Keratinocyte (primary cell): ENCODE data around the gene ACTR3. TPM values are rescaled to one million over a fixed set of nuclear protein-coding genes. Genes with fewer than 3 reads are reported as not detected.
"Not testable (repeated sequence)": the region's sequence is repeated elsewhere in the genome, so short reads cannot be mapped to it uniquely, and the experiment has no call there.

Experiments
- DNase-seq: peaks from one replicate; pipeline ENCODE4 v3.0.0-alpha.2; 2011; ENCODE audit warnings: low read depth, missing footprints, low spot score
- FAIRE-seq: peaks from 2 replicates; lab custom pipeline; 2011; peaks lifted over from hg19 to GRCh38; lab: Jason Lieb, UNC
- H2AFZ ChIP-seq: 2 replicates; pipeline ENCODE4 v1.6.0; 2012; ENCODE audit warnings: low read length, control low read depth, inconsistent platforms; ENCODE audit not compliant: control insufficient read depth
- H3K27ac ChIP-seq: 2 replicates; pipeline ENCODE4 v1.5.1; 2011; ENCODE audit warnings: low read length; ENCODE audit not compliant: control insufficient read depth, insufficient read depth
- H3K27me3 ChIP-seq: 3 replicates; pipeline ENCODE4 v1.6.0; 2011; ENCODE audit warnings: low read length; ENCODE audit not compliant: control insufficient read depth, insufficient read depth; ENCODE audit errors: extremely low read depth
- H3K36me3 ChIP-seq, 2 experiments: 2 replicates in 1 of 2; 3 replicates in 1 of 2; pipeline ENCODE4 v1.5.1; 2011; ENCODE audit warnings: low read length in 2 of 2, mild to moderate bottlenecking in 1 of 2; ENCODE audit not compliant: control insufficient read depth in 2 of 2, insufficient read depth in 2 of 2; ENCODE audit errors: extremely low read depth in 1 of 2
- H3K4me1 ChIP-seq: 3 replicates; pipeline ENCODE4 v1.5.1; 2011; ENCODE audit warnings: low read length; ENCODE audit not compliant: control insufficient read depth, insufficient read depth; ENCODE audit errors: extremely low read depth
- H3K4me2 ChIP-seq: 3 replicates; pipeline ENCODE4 v1.6.0; 2011; ENCODE audit warnings: low read depth, low read length; ENCODE audit not compliant: control insufficient read depth, insufficient read depth; ENCODE audit errors: extremely low read depth
- H3K4me3 ChIP-seq, 3 experiments: fragments of 200-600 bp in 1 of 3; sonication (generic) in 1 of 3; 2 replicates in 2 of 3; 3 replicates in 1 of 3; pipeline ENCODE4 v1.5.1; 2011 to 2016; ENCODE audit warnings: low read length in 3 of 3, mild to moderate bottlenecking in 3 of 3, control low read depth in 2 of 3, inconsistent platforms in 1 of 3, low read depth in 1 of 3, mixed read lengths in 1 of 3, mixed run types in 1 of 3, moderate library complexity in 1 of 3; ENCODE audit not compliant: control insufficient read depth in 2 of 3, insufficient read depth in 2 of 3; ENCODE audit errors: extremely low read depth in 1 of 3
- H3K79me2 ChIP-seq: 2 replicates; pipeline ENCODE4 v1.6.0; 2012; ENCODE audit warnings: low read length; ENCODE audit not compliant: control insufficient read depth, insufficient read depth
- H3K9ac ChIP-seq: 3 replicates; pipeline ENCODE4 v1.6.0; 2011; ENCODE audit warnings: low read length; ENCODE audit not compliant: control insufficient read depth, insufficient read depth; ENCODE audit errors: extremely low read depth
- H3K9me1 ChIP-seq: 3 replicates; pipeline ENCODE4 v1.6.0; 2011; ENCODE audit warnings: low read length; ENCODE audit not compliant: control insufficient read depth, insufficient read depth; ENCODE audit errors: extremely low read depth
- H3K9me3 ChIP-seq: 2 replicates; pipeline ENCODE4 v1.5.1; 2012; ENCODE audit warnings: low read depth, low read length; ENCODE audit not compliant: control insufficient read depth
- H4K20me1 ChIP-seq: 3 replicates; pipeline ENCODE4 v1.6.0; 2011; ENCODE audit warnings: low read length; ENCODE audit not compliant: control insufficient read depth, insufficient read depth; ENCODE audit errors: extremely low read depth
- EZH2 ChIP-seq: IDR thresholded peaks from one replicate; pipeline ENCODE4 v1.6.1; 2012; ENCODE audit warnings: inconsistent platforms, mild to moderate bottlenecking, low read length, moderate library complexity
- dilution Hi-C: fragments of 300-500 bp; cut with MboI; formaldehyde crosslinking; loops from one replicate; pipeline ENCODE4 v1.7.0; 2020; ENCODE audit warnings: low sequenced_read_pairs; ENCODE audit not compliant: extremely low pct_ligation_motif_present
- polyA plus RNA-seq, 5 experiments: library from polyadenylated mRNA; depleted of rRNA in 3 of 5; stranded (reverse) in 3 of 5; stranded (forward) in 1 of 5; unstranded in 1 of 5; fragments of >200 nt; gene quantifications; 1 replicate in 1 of 5; 2 replicates in 3 of 5; 3 replicates in 1 of 5; pipeline versions ENCODE4 v1.2.1 to v1.2.3, GENCODE V29; 2011 to 2012; ENCODE audit warnings: missing spikeins in 2 of 5, low read depth in 1 of 5, low replicate concordance in 1 of 5
- TF ChIP-seq, protein P1 (sequence below), 3 experiments: IDR thresholded peaks in 1 of 3; conservative IDR thresholded peaks in 1 of 3; optimal IDR thresholded peaks in 1 of 3; 2 replicates in 2 of 3; 3 replicates in 1 of 3; pipeline versions ENCODE3 to v1.5.1; 2011; ENCODE audit warnings: low read length in 3 of 3, mild to moderate bottlenecking in 3 of 3, moderate library complexity in 2 of 3, control low read depth in 1 of 3, inconsistent platforms in 1 of 3; ENCODE audit not compliant: insufficient read depth in 2 of 3; ENCODE audit errors: extremely low read depth in 1 of 3

ACTR3 gene
- polyA plus RNA-seq, 1 donor (not counting 4 experiments of a cell fraction or from before 2014, with no cell fraction given), result 340 TPM

DNA sequence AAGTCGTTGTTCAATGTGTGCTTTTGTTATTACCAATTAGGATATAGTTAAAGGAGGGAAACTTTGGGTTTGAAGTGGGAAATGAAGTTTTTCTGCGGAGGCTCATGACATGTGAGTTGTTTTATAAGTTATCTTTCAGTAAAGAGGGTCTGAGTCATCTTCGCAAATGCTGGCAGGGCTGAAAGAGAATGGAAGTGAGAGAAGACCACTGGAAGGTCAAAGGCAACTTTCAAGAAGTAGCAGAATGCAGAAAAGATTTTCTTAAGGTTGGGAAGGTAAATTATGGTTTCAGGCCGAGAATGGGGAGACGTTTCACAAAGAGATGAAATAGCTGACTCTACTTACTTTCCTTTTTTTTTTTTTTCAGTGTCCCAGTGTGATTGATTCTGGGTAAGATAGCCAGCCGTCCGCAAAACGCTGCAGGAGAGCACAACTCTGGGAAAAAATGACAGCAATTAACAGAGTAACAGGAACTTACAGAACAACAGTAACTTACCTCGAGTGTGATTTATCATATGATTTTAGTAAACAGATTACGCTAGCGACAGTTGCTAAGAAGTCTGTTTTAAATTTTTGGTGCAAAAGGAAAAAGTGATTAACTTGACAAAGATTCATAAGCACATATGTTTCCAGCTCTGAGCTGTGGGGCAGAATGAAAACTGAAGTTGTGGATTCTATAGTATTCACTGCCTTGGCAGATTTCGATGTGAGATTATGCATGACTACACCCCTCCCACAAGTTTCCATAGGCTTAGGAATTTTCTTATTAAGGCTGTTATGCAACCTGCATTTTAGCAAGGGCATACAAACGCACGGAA lies 46.8 kb upstream of the ACTR3 start:
- H3K9ac ChIP-seq, result peak overlapping the region; percentile 60
- DNase-seq (no peak), FAIRE-seq (peak; percentile 63)
- H3K79me2 ChIP-seq, result no peaks in the 10 kb centered on the region
- no peaks in the 10 kb centered on the region for H3K9me3 ChIP-seq
- H3K4me1 ChIP-seq, result peaks cover 13% of the 10 kb centered on the region
- peak overlapping the region; percentile 87 for H3K27ac ChIP-seq
- TF ChIP-seq EZH2, result no peak
- TF ChIP-seq, protein P1, sequence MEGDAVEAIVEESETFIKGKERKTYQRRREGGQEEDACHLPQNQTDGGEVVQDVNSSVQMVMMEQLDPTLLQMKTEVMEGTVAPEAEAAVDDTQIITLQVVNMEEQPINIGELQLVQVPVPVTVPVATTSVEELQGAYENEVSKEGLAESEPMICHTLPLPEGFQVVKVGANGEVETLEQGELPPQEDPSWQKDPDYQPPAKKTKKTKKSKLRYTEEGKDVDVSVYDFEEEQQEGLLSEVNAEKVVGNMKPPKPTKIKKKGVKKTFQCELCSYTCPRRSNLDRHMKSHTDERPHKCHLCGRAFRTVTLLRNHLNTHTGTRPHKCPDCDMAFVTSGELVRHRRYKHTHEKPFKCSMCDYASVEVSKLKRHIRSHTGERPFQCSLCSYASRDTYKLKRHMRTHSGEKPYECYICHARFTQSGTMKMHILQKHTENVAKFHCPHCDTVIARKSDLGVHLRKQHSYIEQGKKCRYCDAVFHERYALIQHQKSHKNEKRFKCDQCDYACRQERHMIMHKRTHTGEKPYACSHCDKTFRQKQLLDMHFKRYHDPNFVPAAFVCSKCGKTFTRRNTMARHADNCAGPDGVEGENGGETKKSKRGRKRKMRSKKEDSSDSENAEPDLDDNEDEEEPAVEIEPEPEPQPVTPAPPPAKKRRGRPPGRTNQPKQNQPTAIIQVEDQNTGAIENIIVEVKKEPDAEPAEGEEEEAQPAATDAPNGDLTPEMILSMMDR (optimal IDR thresholded peaks at IDR 0.05 in 1 of 3, IDR thresholded peaks at IDR 0.05 in 1 of 3, conservative IDR thresholded peaks at IDR 0.05 in 1 of 3; ENCODE audit: extremely low read depth in 1 of 3, insufficient read depth in 2 of 3, low read length in 3 of 3), result no peak
- H3K9me1 ChIP-seq, result no peaks in the 10 kb centered on the region
- peak overlapping the region; percentile 83 for H3K4me2 ChIP-seq
- dilution Hi-C loops, result no loop called here
- H4K20me1 ChIP-seq, result no peaks in the 10 kb centered on the region
- H2AFZ ChIP-seq, result no peak overlapping the region
- no peaks in the 10 kb centered on the region for H3K27me3 ChIP-seq
- no peaks in the 10 kb centered on the region for H3K36me3 ChIP-seq
- H3K4me3 ChIP-seq, result peak overlapping the region in 2 of 3 experiments; percentile 11 to 52

GRCh38 chr2:113843737-113844050 lies 46.2 kb upstream of the ACTR3 start:
- H3K9me1 ChIP-seq, H4K20me1 ChIP-seq, H3K36me3 ChIP-seq, H3K27me3 ChIP-seq, DNase-seq, FAIRE-seq, dilution Hi-C loops, H3K9me3 ChIP-seq, H3K4me3 ChIP-seq, H3K79me2 ChIP-seq, H2AFZ ChIP-seq: not testable (repeated sequence)
- Histone ChIP-seq H3K4me2 (peak overlapping the region; percentile 83), H3K4me1 (peaks cover 15% of the 10 kb centered on the region), H3K9ac (peak overlapping the region; percentile 60), H3K27ac (peak overlapping the region; percentile 87)

- H2AFZ ChIP-seq, result no peak overlapping the region
- no peak for DNase-seq
- dilution Hi-C loops, result no loop called here
- no peak for FAIRE-seq
- H3K36me3 ChIP-seq, result no peaks in the 10 kb centered on the region
- TF ChIP-seq EZH2, result no peak
- TF ChIP-seq, protein P1 (optimal IDR thresholded peaks at IDR 0.05 in 1 of 3, IDR thresholded peaks at IDR 0.05 in 1 of 3, conservative IDR thresholded peaks at IDR 0.05 in 1 of 3; ENCODE audit: extremely low read depth in 1 of 3, insufficient read depth in 2 of 3, low read length in 3 of 3), result no peak
- no peak overlapping the region for H3K4me2 ChIP-seq
- H3K79me2 ChIP-seq, result no peaks in the 10 kb centered on the region
- H3K4me1 ChIP-seq, result peaks cover 23% of the 10 kb centered on the region
- H3K27ac ChIP-seq, result no peak overlapping the region
- H3K4me3 ChIP-seq, result no peak overlapping the region
- no peaks in the 10 kb centered on the region for H3K27me3 ChIP-seq
- H3K9me1 ChIP-seq, result no peaks in the 10 kb centered on the region
- no peaks in the 10 kb centered on the region for H3K9me3 ChIP-seq
- no peaks in the 10 kb centered on the region for H4K20me1 ChIP-seq
- no peak overlapping the region for H3K9ac ChIP-seq
These were observed 44.6 kb upstream of the ACTR3 start for GRCh38 chr2:113845261-113845660.

DNA sequence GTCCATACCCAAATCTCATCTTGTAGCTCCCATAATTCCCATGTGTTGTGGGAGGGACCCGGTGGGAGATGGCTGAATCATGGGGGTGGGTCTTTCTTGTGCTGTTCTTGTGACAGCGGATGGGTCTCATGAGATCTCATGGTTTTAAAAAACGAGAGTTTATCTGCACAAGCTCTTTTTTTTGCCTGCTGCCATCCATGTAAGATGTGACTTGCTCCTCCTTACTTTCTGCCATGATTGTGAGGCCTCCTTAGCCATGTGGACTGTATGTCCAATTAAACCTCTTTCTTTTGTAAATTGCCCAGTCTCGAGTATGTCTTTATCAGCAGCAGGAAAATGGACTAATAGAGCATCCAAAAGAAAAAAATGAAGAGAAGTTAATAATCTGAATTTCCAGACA lies 44.1 kb upstream of the ACTR3 start:
- peaks cover 23% of the 10 kb centered on the region for H3K4me1 ChIP-seq
- H3K79me2 ChIP-seq, H2AFZ ChIP-seq, H3K4me3 ChIP-seq, dilution Hi-C loops, DNase-seq, H3K9me1 ChIP-seq, H3K27ac ChIP-seq, H3K4me2 ChIP-seq, H3K27me3 ChIP-seq, H3K9ac ChIP-seq, H3K36me3 ChIP-seq, FAIRE-seq, H3K9me3 ChIP-seq, H4K20me1 ChIP-seq: not testable (repeated sequence)
